IPS-NIHi7 (cell line): ENCODE results near the gene TGFBRAP1.
"Not testable (repeated sequence)": the region's sequence is repeated elsewhere in the genome, so short reads cannot be mapped to it uniquely, and the experiment has no call there.

ENCODE experiments used
- DNase-seq: peaks from one replicate; pipeline ENCODE4 v3.0.0; 2012; ENCODE audit warnings: mixed read lengths; ENCODE audit errors: extremely low spot score

The TGFBRAP1 gene

DNA sequence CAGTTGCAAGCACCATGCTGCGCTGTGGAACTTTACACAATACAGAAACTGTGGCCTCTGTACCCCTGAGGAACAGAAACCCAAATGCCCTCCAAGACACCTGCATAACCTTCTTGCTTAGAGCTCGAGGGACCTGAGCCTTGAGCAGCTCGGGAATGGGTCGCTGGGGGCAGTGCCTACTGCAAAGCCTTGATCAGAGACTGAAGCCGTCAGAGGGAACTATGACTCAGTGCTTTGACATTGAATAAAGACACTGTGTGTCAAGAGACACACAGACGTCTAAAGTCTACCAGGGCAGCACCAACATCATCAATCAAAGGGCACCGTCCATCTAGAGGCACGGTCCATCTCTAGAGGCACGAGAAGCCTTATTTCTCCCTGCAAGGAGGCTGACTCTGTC lies 57.4 kb downstream of the TGFBRAP1 start:
- no peak for DNase-seq

DNA sequence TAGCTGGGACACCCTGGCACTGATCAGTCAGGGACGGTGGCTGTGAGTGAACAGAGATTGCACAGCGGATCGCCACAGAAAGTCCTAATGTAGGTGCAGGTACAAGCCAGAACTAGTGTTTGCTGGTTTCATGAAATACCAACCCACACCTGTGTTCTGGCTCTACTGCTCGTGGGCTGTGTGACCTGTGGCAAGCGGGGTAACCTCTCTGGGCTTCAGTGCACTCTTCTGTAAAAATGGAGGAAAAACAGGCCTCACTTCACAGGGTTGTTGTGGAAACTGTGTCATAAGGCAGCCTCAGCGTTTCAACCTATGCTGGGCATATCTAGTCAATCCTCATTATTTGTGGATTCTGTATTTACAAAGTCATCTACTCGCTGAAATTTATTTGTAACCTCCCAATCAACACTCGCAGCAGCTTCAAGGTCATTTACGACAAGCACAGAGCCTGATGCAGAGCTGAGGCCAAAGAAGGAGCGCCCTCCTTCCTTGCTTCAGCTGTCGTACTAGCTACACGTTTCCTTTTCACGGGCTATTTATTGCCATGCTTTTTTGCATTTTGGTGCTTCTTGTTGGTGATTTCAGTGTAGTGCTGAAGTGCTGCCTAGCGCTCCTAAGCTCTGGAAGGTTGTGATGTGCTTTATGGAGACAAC lies 58.0 kb downstream of the TGFBRAP1 start:
- no peak for DNase-seq

DNA sequence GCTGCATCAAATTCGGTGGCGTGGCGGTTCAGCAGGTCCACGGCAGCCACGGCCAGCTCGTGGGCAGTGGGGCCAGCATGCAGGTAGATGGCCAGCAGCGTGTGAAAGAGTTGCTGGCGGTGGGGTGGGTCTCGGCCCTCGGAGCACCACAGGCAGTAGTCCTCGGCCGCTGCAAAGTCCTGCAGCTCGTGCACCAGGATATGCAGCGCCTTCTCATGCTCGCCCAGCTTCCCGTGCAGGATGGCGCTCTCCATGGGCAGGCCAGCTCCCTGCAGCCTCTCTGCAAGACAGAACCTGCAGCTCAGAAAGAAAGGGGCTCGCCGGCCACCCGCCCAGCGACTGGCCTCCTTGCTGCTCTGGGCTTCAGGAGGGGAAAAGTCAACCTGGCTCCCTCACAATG lies 60.1 kb downstream of the TGFBRAP1 start:
- no peak for DNase-seq

DNA sequence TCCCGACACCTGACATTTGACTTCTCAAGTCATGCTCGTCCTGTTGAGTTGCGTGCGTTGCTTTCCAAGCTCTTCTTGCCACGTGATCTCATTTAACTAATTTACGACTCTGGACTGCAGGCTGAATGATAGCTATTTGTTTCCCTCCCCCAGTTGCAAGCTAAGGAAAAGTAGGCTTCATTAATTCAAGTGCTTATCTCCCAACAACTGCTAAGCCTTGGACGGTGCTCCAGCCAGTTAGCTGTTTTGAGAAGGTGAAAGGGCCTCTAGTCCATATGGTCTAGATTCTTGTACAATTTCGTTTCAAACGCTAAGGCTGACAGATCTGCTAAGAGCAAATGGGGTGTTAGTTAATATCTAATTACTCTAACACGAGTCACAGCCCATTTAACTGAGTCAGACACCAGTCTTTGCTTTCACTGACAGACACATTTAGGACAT lies 66.9 kb downstream of the TGFBRAP1 start:
- DNase-seq, result no peak

DNA sequence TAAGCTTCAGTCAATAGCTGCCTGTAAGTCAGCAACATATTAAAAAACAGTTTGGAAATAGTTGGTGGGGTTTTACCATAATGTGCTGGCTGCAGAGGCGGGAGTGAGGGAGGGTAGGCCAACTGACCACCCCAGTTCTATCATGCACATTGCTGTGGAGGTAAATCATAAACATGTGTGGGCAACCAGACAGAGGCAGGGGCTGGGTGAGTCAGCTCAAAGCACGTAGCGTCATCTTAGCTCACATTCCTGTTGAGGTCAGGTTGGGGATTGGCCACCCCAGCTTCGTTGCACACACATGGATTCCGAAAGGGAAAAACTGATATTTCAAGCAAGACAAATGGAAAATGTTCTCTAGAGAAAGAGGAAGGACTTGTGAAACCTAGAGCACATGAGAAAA lies 68.5 kb downstream of the TGFBRAP1 start:
- no peak for DNase-seq

DNA sequence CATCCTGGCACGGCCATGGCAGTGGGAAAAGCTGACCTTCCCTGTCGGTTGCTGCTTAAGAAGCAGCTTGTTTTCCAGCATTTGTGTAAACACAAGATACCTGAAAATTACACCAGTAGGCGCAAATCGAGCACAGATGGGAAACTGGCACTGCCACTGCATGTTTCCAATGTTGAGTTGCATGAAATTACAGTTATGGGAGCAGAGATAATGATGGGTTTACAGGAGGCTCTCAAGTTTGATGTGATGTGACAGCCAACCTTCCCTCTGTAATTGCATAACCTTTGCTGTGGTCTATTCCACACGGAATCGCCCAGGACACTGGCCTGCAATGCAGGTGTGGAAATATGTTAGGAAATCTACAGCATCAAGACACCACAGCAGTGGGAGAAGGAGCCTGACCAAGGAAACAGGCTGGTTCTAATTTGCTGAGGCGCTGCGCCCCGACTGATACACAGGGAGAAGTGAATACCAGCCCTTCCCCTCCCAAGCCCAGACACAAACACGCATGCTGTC lies 70.6 kb downstream of the TGFBRAP1 start:
- DNase-seq, result no peak

DNA sequence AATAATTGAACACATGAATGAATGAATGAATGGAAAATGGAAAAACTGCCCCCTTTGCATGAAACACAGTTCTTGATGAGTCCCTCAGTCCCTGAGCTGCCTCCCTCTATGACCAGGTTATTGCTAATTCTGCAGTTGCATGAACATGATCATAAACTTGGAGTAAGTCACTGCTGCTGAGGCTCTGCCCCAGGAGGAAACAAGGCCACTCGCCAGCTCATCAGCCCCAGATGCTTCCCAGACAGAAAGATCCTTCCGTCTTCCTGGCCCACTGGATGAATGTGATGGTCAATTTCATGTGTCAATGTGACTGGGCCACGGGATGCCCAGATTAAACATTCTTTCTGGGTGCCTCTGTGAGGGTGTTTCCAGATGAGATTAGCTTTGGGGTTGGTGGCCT lies 71.6 kb downstream of the TGFBRAP1 start:
- DNase-seq, result no peak

DNA sequence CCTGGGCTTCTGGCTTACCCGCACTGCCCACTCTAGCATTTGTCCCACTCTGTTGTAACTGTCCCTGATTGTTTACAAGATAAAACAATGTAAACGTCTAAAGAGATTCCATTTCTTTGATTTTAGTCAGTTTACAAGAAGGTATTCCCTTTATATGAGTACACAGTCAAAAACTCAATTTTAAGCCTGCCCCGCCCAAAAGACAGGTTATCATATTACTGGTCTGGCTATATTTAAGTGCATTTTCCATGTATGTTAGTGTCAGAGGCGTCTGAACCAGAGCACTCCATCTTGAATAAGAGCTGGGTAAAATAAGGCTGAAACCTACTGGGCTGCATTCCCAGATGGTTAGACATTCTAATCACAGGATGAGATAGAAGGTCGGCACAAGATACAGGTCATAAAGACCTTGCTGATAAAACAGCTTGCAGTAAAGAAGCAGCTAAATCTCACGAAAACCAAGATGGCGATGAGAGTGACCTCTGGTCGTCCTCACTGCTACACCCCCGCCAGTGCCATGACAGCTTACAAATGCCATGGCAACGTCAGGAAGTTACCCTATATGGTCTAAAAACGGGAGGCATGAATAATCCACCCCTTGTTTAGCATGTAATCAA lies 73.0 kb downstream of the TGFBRAP1 start:
- DNase-seq, result no peak

DNA sequence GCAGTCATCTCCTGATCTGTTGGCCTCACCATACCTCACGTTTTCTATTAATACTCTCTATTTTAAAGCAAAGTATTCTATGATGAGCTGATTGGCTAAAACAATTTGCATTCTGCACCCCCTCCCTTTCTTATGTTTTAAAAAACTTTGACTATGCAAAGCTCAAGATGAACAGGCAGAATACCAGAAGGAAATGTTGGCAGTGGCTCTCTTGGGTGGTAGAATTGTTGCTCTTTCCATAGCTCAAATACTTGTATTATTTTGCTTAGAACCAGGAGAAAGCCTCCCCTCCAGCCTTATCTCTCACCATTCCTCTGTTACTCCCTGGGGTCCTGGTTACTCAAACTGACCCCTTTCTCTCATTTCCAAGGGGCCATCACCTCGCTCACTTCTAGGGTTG lies 73.6 kb downstream of the TGFBRAP1 start:
- no peak for DNase-seq

DNA sequence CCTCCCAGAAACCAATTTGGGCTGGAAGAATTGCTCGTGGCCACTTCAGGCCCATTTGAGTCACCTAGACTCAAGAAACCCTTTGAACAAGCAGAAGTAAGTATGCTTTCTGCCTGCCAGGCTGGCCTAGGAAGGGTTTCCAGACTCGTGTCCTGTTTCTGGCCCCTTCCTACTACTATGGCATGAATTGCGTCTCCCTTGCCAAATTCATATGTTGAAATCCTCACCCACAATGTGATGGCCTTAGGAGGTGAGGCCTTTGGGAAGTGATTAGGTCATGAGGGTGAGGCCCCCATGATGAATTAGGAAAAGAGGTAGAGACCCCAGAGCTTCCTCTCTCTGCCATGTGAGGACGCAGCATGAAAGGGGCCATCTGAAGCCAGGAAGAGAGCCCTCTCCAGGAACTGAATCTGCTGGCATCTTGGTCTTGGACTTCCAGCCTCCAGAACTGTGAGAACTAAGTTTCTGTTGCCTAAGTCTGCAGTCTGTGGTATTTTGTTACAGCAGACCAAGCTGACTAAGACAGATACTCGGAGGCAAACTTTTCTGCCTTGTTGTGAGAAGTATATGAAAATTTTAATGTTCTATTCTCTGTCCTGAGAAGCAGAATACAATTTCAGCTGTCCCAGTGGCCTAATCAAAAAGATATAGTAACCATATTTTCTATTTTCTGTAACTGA lies 74.9 kb downstream of the TGFBRAP1 start:
- DNase-seq, result no peak

DNA sequence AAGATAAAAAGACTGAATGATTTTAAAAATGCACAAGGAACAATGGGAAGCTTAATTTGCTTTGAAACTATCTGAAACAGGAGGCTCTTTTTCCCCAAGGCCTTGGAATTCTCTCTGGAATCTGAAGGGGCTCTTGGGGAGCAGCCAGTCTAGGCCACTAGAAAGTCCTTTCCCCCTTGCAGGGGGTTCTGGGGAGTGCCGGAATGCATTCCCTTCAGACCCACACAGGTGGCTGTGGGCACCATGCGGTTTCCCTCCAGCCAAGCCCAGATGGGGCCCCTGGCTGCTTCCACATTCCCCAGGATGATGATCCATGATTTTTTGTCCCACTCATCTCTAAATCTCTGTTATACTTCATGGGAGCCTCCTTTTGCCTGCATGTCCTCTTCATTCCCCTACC lies 77.3 kb downstream of the TGFBRAP1 start:
- no peak for DNase-seq

DNA sequence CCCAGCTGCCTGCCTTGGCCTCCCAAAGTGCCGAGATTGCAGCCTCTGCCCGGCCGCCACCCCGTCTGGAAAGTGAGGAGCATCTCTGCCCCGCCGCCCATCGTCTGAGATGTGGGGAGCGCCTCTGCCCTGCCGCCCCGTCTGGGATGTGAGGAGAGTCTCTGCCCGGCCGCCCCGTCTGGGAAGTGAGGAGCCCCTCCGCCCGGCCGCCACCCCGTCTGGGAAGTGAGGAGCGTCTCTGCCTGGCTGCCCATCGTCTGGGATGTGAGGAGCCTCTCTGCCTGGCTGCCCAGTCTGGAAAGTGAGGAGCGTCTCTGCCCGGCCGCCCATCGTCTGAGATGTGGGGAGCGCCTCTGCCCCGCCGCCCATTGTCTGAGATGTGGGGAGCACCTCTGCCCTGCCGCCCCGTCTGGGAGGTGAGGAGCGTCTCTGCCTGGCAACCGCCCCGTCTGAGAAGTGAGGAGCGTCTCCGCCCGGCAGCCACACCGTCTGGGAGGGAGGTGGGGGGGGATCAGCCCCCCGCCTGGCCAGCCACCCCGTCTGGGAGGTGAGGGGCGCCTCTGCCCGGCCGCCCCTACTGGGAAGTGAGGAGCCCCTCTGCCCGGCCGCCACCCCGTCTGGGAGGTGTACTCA lies 78.4 kb downstream of the TGFBRAP1 start:
- not testable (repeated sequence) for DNase-seq

DNA sequence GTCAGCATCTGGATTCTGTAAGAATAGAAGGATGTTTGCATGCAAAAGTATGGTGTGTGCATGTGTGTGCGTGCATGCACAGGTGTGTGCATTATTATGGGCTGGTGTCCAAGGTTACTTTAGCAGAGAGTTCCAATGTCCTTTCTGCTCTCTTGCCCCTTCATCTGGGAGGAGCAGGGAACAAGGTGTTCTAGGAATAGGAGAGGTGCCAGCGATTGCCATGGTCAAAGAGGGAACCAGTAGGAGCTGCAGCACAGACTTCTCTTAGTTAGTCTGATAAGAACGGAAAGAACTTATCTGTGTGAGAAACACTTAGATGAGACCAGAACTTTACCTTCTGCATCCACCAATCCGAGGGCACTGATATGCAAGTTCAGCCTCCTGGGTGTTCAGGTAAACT lies 79.6 kb downstream of the TGFBRAP1 start:
- no peak for DNase-seq

DNA sequence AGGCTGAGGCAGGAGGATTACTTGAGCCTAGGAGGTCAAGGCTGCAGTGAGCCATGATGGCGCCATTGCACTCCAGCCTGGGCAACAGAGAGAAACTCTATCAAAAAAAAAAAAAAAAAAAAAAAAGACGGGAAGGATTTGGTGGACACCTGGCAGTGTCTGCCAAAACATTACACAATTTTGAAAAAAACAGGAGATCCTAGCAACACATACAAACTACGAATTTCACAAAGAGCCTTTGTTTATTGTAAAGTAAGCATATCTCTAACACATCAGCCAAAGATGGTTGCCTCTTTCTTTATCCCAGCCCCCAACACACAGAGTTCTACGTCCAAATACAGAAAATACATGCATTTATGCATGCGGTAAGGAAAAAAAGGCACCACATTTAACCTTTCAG lies 80.4 kb downstream of the TGFBRAP1 start:
- DNase-seq, result no peak

DNA sequence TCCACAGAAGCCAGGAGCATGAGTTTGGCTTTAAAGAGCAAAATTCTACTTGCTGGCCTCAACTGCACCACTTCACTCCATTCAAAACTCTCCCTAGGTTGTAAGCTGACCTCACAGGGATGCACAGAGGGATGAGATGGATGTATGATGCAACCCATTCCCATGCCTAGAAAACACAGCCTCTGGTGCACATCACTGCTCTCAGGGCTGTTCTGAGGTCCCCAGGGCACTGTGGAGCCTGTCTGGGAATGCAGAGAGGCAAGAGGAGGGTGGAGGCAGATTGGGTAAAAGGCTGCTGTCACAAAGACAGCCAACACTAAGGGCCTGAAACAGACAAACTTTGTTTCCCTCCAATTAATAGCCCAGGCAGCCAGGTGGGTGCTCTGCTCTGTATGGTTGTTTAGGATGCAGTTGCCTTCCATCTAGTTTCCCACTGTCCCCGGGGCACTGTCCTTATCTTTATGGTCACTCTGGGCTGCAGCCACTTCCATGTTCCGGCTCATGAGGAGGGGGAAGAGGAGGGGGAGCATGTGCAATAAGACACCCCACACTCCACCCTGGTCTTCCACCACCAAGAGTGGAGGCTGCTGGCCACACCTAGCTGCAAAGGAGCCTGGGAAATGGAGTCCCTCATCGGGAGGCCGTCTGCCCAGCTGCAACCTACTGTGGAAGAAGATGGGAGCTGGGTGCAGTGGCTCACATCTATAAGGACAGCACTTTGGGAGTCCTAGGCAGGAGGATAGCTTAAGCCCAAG lies 81.0 kb downstream of the TGFBRAP1 start:
- DNase-seq, result no peak

DNA sequence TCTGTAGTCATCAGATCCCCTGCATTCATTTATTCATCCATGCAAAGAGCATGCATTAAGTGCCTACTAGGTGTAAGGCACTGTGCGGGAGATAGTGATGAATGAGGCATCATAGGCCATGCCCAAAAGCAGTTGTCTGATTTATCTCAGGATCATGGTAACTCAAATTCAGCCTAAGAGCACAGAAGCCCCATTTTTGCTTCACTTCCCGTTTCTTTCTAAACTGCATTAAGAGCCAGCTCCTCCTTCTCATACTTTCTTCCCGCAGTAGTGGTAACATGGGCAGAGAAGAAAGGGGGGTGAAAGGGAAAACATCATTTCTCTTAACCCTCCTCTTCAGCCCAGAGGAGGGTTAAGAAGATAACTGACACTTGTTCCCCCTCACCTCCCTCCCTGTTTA lies 85.1 kb downstream of the TGFBRAP1 start:
- DNase-seq, result no peak

DNA sequence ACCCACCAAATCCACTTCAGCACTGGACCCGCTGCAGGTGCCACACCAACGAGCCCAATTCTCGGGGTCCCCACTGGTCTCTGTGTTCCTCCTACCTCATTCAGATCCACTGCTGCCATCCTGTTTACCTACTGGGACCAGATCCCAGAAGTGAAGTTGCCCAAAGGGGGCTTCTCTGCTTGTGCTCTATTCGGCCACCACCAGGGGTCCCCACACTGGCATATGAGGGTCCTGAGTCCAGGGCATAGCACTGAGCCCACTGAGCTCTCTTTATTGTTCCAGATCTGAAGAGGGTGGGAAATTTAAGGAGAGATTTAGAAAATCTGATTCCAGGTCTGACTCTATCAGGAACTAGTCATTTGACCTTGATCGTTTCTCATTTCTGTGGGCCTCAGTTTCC lies 85.6 kb downstream of the TGFBRAP1 start:
- peak; percentile 75 for DNase-seq

DNA sequence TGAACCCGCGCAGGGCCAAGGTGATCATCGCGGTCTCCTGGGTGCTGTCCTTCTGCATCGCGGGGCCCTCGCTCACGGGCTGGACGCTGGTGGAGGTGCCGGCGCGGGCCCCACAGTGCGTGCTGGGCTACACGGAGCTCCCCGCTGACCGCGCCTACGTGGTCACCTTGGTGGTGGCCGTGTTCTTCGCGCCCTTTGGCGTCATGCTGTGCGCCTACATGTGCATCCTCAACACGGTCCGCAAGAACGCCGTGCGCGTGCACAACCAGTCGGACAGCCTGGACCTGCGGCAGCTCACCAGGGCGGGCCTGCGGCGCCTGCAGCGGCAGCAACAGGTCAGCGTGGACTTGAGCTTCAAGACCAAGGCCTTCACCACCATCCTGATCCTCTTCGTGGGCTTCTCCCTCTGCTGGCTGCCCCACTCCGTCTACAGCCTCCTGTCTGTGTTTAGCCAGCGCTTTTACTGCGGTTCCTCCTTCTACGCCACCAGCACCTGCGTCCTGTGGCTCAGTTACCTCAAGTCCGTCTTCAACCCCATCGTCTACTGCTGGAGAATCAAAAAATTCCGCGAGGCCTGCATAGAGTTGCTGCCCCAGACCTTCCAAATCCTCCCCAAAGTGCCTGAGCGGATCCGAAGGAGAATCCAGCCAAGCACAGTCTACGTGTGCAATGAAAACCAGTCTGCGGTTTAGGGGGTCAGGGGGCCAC lies 87.1 kb downstream of the TGFBRAP1 start:
- DNase-seq, result no peak

DNA sequence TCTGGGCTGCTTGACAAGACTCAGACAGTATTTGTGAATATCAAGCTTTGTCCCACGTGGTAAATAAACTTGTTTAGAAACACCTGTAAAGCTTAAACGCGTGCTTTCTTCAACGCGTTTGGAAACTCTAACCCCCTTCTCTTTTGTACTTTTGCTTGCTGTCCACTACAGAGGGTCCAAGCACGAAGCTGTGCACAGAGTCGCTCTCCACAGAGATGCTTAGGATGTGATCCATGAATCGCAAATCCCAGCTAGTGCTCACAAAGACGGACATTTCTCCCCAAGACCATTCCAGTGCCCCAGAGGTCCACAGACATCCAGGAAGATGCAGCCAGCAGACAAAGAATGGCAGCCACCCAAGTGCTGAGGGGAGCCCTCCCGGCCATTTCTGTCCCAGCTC lies 88.1 kb downstream of the TGFBRAP1 start, which contains the start of gene GPR45:
GPR45 (plus strand) TSS at position 301 of the 400 bp plus-strand sequence. CDS start 116 bp downstream, outside the sequence.
- DNase-seq, result no peak

DNA sequence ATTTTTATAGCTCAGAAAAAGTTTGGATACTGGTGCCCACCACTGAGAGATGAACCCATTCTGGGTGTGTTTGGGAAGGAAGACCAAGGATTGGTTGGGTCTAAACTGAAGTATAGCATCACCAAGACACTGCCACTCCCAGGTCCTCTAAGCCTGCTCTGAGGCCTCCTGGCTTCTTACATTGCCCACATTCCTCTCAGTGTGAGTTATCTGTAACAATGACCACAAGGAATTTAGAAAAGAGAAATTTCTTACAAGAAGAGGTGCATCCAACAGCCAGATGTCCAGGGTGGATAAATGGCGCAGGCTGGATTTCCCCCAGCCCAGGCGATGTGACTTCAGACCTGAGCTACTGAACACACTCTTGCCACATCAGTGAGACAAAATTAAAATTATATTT lies 89.6 kb downstream of the TGFBRAP1 start:
- no peak for DNase-seq

DNA sequence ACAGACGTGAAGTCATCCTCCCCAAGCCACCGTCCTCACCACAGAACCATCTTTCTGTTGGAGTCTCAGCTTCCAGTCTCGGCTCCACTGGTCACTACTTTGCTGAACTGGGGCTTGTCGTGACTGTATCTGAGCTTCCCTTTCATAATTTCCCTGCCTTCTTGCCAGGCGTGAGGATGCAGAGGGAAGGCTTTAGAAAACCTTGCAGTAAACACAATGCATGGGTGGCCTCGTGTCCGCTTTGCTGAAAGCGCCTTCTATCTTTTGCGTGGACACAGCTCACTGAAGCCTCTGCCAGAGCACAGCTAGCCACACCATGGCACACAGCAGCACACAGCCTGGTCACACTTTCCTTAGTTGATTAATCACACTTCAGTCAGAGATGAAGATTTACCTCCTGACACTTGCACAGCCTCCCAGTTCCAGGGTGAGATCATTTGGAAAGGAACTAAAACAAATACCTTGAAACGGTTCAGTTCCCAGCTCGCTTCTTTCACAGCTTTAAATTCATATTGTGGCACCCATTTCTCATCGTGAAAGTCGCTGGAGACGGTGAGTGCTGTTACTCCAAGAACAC lies 90.8 kb downstream of the TGFBRAP1 start:
- no peak for DNase-seq
